Measurements from ENCODE around the gene COG5. TPM values are rescaled to one million over a fixed set of nuclear protein-coding genes. Genes with fewer than 3 reads are reported as not detected.

Gene COG5
- total and polyA plus RNA-seq, 10 of the 15 experiments (the other 5 are each of a cell fraction or from before 2014, with no cell fraction given), result 5.5 to 27.9 (median 15.6) TPM

DNA sequence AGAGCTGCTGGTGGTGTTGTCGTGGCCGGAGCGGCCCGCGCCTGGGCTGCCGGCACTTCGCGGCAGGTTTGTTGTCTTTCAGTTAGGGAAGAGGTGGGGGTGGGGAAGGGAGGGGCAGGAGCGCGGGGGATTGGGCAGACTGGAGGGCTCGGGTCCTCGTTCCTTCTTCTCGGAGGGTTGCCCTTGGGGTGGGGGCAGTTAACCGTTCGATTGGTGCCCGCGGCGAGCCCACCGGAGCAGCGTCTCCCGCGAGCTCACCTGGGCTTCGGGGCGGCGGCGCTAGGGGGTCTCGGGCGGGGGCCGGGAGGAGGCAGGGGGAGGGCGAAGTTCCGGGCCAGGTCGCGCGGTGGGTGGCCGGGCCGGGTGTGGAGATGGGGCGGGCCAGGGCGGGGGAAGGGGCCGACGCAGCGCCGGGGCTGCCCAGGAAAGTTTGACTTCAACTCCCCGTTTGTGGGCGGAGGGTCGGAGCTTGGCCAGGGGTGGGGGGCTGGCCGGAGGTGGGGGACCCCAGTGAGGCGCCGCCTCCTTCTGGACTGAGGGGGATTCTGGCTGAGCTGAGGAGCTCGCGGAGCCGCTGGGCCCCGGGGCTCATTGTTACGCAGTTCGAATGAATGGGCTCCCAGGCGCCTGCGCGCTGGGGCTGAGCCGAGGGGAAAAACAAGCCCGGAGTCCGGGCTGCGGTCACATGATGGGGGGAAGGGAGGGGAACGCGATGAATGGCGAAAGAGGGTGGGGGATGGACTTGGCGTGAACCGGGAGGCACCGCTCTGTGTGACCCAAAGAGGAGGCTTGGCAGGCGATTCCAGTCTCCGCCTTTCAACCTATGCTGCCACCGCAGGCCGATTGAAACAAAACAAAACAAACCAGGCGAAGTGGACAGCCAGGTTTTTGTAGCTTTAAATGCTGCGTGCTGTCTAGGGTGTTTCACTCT is 394.3 kb downstream of the COG5 start (continued):
- TF ChIP-seq, protein P1, sequence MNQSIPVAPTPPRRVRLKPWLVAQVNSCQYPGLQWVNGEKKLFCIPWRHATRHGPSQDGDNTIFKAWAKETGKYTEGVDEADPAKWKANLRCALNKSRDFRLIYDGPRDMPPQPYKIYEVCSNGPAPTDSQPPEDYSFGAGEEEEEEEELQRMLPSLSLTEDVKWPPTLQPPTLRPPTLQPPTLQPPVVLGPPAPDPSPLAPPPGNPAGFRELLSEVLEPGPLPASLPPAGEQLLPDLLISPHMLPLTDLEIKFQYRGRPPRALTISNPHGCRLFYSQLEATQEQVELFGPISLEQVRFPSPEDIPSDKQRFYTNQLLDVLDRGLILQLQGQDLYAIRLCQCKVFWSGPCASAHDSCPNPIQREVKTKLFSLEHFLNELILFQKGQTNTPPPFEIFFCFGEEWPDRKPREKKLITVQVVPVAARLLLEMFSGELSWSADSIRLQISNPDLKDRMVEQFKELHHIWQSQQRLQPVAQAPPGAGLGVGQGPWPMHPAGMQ (IDR thresholded peaks at IDR 0.05; ENCODE audit: borderline replicate concordance), result no peak
- peak; percentile 65 to 68 for TF ChIP-seq IKZF2 (IDR thresholded peaks at IDR 0.05)
- TF ChIP-seq FOXM1 (IDR thresholded peaks at IDR 0.05; ENCODE audit: low read depth, low read length), result no peak
- no peak for TF ChIP-seq NFYA (IDR thresholded peaks at IDR 0.05; ENCODE audit: borderline replicate concordance, low read depth, low read length)
- TF ChIP-seq PAX5 (IDR thresholded peaks at IDR 0.05; ENCODE audit: borderline replicate concordance, low read depth, low read length), result peak; percentile 54; the same call in 1 of the 2 replicates
- no peak for TF ChIP-seq CBX5 (IDR thresholded peaks at IDR 0.05; ENCODE audit: low read depth)
- TF ChIP-seq SMAD5 (IDR thresholded peaks at IDR 0.05; ENCODE audit: low read depth), result no peak
- TF ChIP-seq GATAD2B (conservative IDR thresholded peaks at IDR 0.05; ENCODE audit: low read depth), result 0 out of 2 replicates have a peak, but pooled peaks have one; percentile 34
- TF ChIP-seq SIX5 (IDR thresholded peaks at IDR 0.05; ENCODE audit: low read depth, low read length, severe bottlenecking), result no peak
- peak; percentile 52 for TF ChIP-seq RELA (IDR thresholded peaks at IDR 0.05; ENCODE audit: borderline replicate concordance, partially characterized antibody)
- no peak for TF ChIP-seq RBBP5 (conservative IDR thresholded peaks at IDR 0.05)
- TF ChIP-seq SREBF1 (IDR thresholded peaks at IDR 0.05; ENCODE audit: low read length), result no peak
- no peak for TF ChIP-seq ZNF274 (IDR thresholded peaks at IDR 0.05; ENCODE audit: insufficient read depth, insufficient read length)
- TF ChIP-seq POU2F2 (IDR thresholded peaks at IDR 0.05; ENCODE audit: borderline replicate concordance, low read depth, low read length), result peak; percentile 82; the same call in 2 of the 3 replicates
- TF ChIP-seq STAT3 (IDR thresholded peaks at IDR 0.05; ENCODE audit: low read depth, low read length), result 0 out of 2 replicates have a peak, but pooled peaks have one; percentile 21
- no peak for TF ChIP-seq TCF7 (IDR thresholded peaks at IDR 0.05; ENCODE audit: borderline replicate concordance)
- no peak for TF ChIP-seq NR2F1 (conservative IDR thresholded peaks at IDR 0.05)
- TF ChIP-seq ZSCAN29 (IDR thresholded peaks at IDR 0.05), result no peak
- TF ChIP-seq, protein P2, sequence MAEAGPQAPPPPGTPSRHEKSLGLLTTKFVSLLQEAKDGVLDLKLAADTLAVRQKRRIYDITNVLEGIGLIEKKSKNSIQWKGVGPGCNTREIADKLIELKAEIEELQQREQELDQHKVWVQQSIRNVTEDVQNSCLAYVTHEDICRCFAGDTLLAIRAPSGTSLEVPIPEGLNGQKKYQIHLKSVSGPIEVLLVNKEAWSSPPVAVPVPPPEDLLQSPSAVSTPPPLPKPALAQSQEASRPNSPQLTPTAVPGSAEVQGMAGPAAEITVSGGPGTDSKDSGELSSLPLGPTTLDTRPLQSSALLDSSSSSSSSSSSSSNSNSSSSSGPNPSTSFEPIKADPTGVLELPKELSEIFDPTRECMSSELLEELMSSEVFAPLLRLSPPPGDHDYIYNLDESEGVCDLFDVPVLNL (IDR thresholded peaks at IDR 0.05; ENCODE audit: low read depth, low read length), result no peak
- TF ChIP-seq HDAC2 (IDR thresholded peaks at IDR 0.05), result no peak
- TF ChIP-seq, protein P3, sequence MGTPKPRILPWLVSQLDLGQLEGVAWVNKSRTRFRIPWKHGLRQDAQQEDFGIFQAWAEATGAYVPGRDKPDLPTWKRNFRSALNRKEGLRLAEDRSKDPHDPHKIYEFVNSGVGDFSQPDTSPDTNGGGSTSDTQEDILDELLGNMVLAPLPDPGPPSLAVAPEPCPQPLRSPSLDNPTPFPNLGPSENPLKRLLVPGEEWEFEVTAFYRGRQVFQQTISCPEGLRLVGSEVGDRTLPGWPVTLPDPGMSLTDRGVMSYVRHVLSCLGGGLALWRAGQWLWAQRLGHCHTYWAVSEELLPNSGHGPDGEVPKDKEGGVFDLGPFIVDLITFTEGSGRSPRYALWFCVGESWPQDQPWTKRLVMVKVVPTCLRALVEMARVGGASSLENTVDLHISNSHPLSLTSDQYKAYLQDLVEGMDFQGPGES (IDR thresholded peaks at IDR 0.05), result no peak
- no peak for TF ChIP-seq HDAC6 (IDR thresholded peaks at IDR 0.05; ENCODE audit: unreplicated experiment)
- TF ChIP-seq MLLT1 (IDR thresholded peaks at IDR 0.05), result peak; percentile 70
- peak; percentile 74 for TF ChIP-seq IKZF1 (conservative IDR thresholded peaks at IDR 0.05)
- TF ChIP-seq CBFB (IDR thresholded peaks at IDR 0.05; ENCODE audit: low read depth), result peak; percentile 77; the same call in 1 of the 2 replicates
